Astrocyte (in vitro differentiated cells and primary cell): ENCODE measurements around the gene JPT2. TPM values are rescaled to one million over a fixed set of nuclear protein-coding genes. Genes with fewer than 3 reads are reported as not detected.

Experiments
- DNase-seq: peaks from one replicate; pipeline ENCODE4 v3.0.0-alpha.2; 2010; ENCODE audit warnings: low read depth
- FAIRE-seq: peaks from 2 replicates; lab custom pipeline; 2011; peaks lifted over from hg19 to GRCh38; lab: Jason Lieb, UNC
- H2AFZ ChIP-seq: 2 replicates; pipeline ENCODE4 v1.6.0; 2012; ENCODE audit warnings: low read depth, low read length, inconsistent platforms
- H3K27ac ChIP-seq: 2 replicates; pipeline ENCODE4 v1.5.1; 2011; ENCODE audit warnings: low read depth, low read length, inconsistent platforms
- H3K27me3 ChIP-seq: 2 replicates; pipeline ENCODE4 v1.6.0; 2011; ENCODE audit warnings: low read length, inconsistent platforms; ENCODE audit not compliant: insufficient read depth
- H3K36me3 ChIP-seq: 2 replicates; pipeline ENCODE4 v1.5.1; 2011; ENCODE audit warnings: low read length, inconsistent platforms; ENCODE audit not compliant: insufficient read depth
- H3K4me1 ChIP-seq: 2 replicates; pipeline ENCODE4 v1.5.1; 2011; ENCODE audit warnings: low read length, inconsistent platforms; ENCODE audit not compliant: insufficient read depth
- H3K4me2 ChIP-seq: 2 replicates; pipeline ENCODE4 v1.6.0; 2012; ENCODE audit warnings: low read length, inconsistent platforms
- H3K4me3 ChIP-seq: 2 replicates; pipeline ENCODE4 v1.5.1; 2011; ENCODE audit warnings: low read depth, mild to moderate bottlenecking, low read length, inconsistent platforms; ENCODE audit not compliant: insufficient read depth
- H3K79me2 ChIP-seq: 2 replicates; pipeline ENCODE4 v1.6.0; 2012; ENCODE audit warnings: mild to moderate bottlenecking, low read length, inconsistent platforms; ENCODE audit not compliant: insufficient read depth
- H3K9ac ChIP-seq: 2 replicates; pipeline ENCODE4 v1.6.0; 2012; ENCODE audit warnings: mild to moderate bottlenecking, low read length, inconsistent platforms
- H3K9me3 ChIP-seq: 2 replicates; pipeline ENCODE4 v1.5.1; 2012; ENCODE audit warnings: low read depth, mild to moderate bottlenecking, low read length, inconsistent platforms; ENCODE audit not compliant: insufficient read depth
- H4K20me1 ChIP-seq: 2 replicates; pipeline ENCODE4 v1.6.0; 2012; ENCODE audit warnings: low read length, inconsistent platforms; ENCODE audit not compliant: insufficient read depth
- H3K27ac Mint-ChIP-seq: one replicate; pipeline ENCODE4 v1.8.0; 2021; ENCODE audit warnings: mild to moderate bottlenecking, mixed read lengths; ENCODE audit not compliant: unreplicated experiment
- H3K27me3 Mint-ChIP-seq: one replicate; pipeline ENCODE4 v1.8.0; 2021; ENCODE audit warnings: low read depth, mixed read lengths; ENCODE audit not compliant: unreplicated experiment
- H3K36me3 Mint-ChIP-seq: one replicate; pipeline ENCODE4 v1.8.0; 2021; ENCODE audit warnings: low read depth, mixed read lengths; ENCODE audit not compliant: unreplicated experiment
- H3K4me1 Mint-ChIP-seq: one replicate; pipeline ENCODE4 v1.8.0; 2021; ENCODE audit warnings: low read depth, mixed read lengths; ENCODE audit not compliant: unreplicated experiment
- H3K4me3 Mint-ChIP-seq: one replicate; pipeline ENCODE4 v1.8.0; 2021; ENCODE audit warnings: mild to moderate bottlenecking, moderate library complexity, mixed read lengths; ENCODE audit not compliant: unreplicated experiment
- H3K9me3 Mint-ChIP-seq: one replicate; pipeline ENCODE4 v1.8.0; 2021; ENCODE audit warnings: mild to moderate bottlenecking, mixed read lengths; ENCODE audit not compliant: unreplicated experiment
- CTCF ChIP-seq: IDR thresholded peaks from 2 replicates; pipeline ENCODE4 v1.5.1; 2011; ENCODE audit warnings: low read depth, mild to moderate bottlenecking, inconsistent platforms, low read length, moderate library complexity; ENCODE audit not compliant: insufficient read depth
- EZH2 ChIP-seq: IDR thresholded peaks from 2 replicates; pipeline ENCODE4 v1.6.1; 2012; ENCODE audit warnings: mild to moderate bottlenecking, low read length, inconsistent platforms; ENCODE audit not compliant: insufficient read depth
- total RNA-seq: library from RNA; stranded (reverse); gene quantifications from 2 replicates; pipeline ENCODE4 v1.2.1, GENCODE V29; 2021

The JPT2 gene
- total RNA-seq, 1 donor from 2014 or later = 143 TPM

GRCh38 chr16:1740781-1741490, 62.9 kb downstream of the JPT2 start:
- DNase-seq (no peak), FAIRE-seq (no peak)
- H3K27ac ChIP-seq = no peak overlapping the region
- peaks cover 12% of the 10 kb centered on the region for H3K9me3 ChIP-seq
- peaks cover 16% of the 10 kb centered on the region for H3K4me1 ChIP-seq
- H3K36me3 Mint-ChIP-seq = no peaks in the 10 kb centered on the region
- TF ChIP-seq EZH2 = no peak
- TF ChIP-seq CTCF = no peak
- H3K4me1 Mint-ChIP-seq = peaks cover 12% of the 10 kb centered on the region
- no peak overlapping the region for H2AFZ ChIP-seq
- H3K4me2 ChIP-seq = no peak overlapping the region
- H3K9me3 Mint-ChIP-seq = no peaks in the 10 kb centered on the region
- H3K36me3 ChIP-seq = peaks cover 4% of the 10 kb centered on the region
- no peaks in the 10 kb centered on the region for H3K27me3 Mint-ChIP-seq
- no peak overlapping the region for H3K27ac Mint-ChIP-seq
- no peak overlapping the region for H3K9ac ChIP-seq
- no peak overlapping the region for H3K4me3 ChIP-seq
- H4K20me1 ChIP-seq = peaks cover 58% of the 10 kb centered on the region
- no peak overlapping the region for H3K4me3 Mint-ChIP-seq
- H3K27me3 ChIP-seq = no peaks in the 10 kb centered on the region
- peaks cover 23% of the 10 kb centered on the region for H3K79me2 ChIP-seq

GRCh38 chr16:1741553-1742165, 63.6 kb downstream of the JPT2 start:
- Mint-ChIP-seq H3K4me3 (no peak overlapping the region), H3K36me3 (no peaks in the 10 kb centered on the region), H3K27me3 (no peaks in the 10 kb centered on the region), H3K4me1 (peaks cover 17% of the 10 kb centered on the region), H3K27ac (no peak overlapping the region), H3K9me3 (no peaks in the 10 kb centered on the region)
- TF ChIP-seq EZH2 (no peak), CTCF (no peak)
- Histone ChIP-seq H3K4me1 (peaks cover 22% of the 10 kb centered on the region), H3K36me3 (peaks cover 4% of the 10 kb centered on the region), H3K9me3 (peaks cover 11% of the 10 kb centered on the region), H2AFZ (no peak overlapping the region), H3K79me2 (peaks cover 21% of the 10 kb centered on the region), H3K9ac (no peak overlapping the region), H3K4me2 (no peak overlapping the region), H3K27me3 (no peaks in the 10 kb centered on the region), H4K20me1 (peaks cover 54% of the 10 kb centered on the region), H3K27ac (no peak overlapping the region), H3K4me3 (no peak overlapping the region)
- FAIRE-seq = no peak
- DNase-seq = no peak
